Activated CD4-positive, alpha-beta memory T cell treated with anti-CD3 and anti-CD28 coated beads for 36 hours (primary cell): ENCODE measurements around the gene CDV3. TPM values are rescaled to one million over a fixed set of nuclear protein-coding genes. Genes with fewer than 3 reads are reported as not detected.

Source experiments
- CTCF ChIA-PET: fragments of 350-600 bp; sonication (Branson Sonifier 250); formaldehyde crosslinking; loops from one replicate; lab custom pipeline; 2021; ENCODE audit warnings: antibody characterized with exemption, inconsistent platforms; lab: Charles Lee
- POLR2A ChIA-PET: fragments of 350-600 bp; sonication (Branson Sonifier 250); formaldehyde crosslinking; loops from one replicate; lab custom pipeline; 2021; ENCODE audit warnings: antibody characterized with exemption; lab: Charles Lee
- DNase-seq: peaks from one replicate; pipeline ENCODE4 v3.0.0-alpha.2; 2020
- H3K27ac Mint-ChIP-seq: one replicate; pipeline ENCODE4 v1.8.0; 2021; ENCODE audit warnings: mixed read lengths
- H3K27me3 Mint-ChIP-seq: one replicate; pipeline ENCODE4 v1.8.0; 2021; ENCODE audit warnings: mixed read lengths
- H3K36me3 Mint-ChIP-seq: one replicate; pipeline ENCODE4 v1.8.0; 2021; ENCODE audit warnings: mixed read lengths
- H3K4me1 Mint-ChIP-seq: one replicate; pipeline ENCODE4 v1.8.0; 2021; ENCODE audit warnings: low read depth, mixed read lengths
- H3K4me3 Mint-ChIP-seq: one replicate; pipeline ENCODE4 v1.8.0; 2021; ENCODE audit warnings: mild to moderate bottlenecking, mixed read lengths
- H3K9me3 Mint-ChIP-seq: one replicate; pipeline ENCODE4 v1.8.0; 2021; ENCODE audit warnings: mixed read lengths
- intact Hi-C: fragments of 100-400 bp; cut with micrococcal nuclease; formaldehyde crosslinking; loops from one replicate; pipeline ENCODE4 v1.15.1; 2023
- total RNA-seq, 2 experiments: library from RNA; stranded (reverse); gene quantifications; one replicate each; pipeline ENCODE4 v1.2.3, GENCODE V29; 2021

CDV3 gene
- total RNA-seq, 2 experiments from 2014 or later: 204 to 209 TPM

- ChIA-PET CTCF (no interaction called here), POLR2A (no interaction called here)
- Mint-ChIP-seq H3K36me3 (peaks cover 48% of the 10 kb centered on the region), H3K27me3 (no peaks in the 10 kb centered on the region), H3K4me1 (peaks cover 31% of the 10 kb centered on the region), H3K4me3 (no peak overlapping the region), H3K27ac (peak overlapping the region; percentile 34), H3K9me3 (no peaks in the 10 kb centered on the region)
- no peak for DNase-seq
- intact Hi-C loops: no loop called here
Observed at GRCh38 chr3:133588035-133588434, 14.5 kb downstream of the CDV3 start.

- DNase-seq: no peak
- Mint-ChIP-seq H3K36me3 (peaks cover 41% of the 10 kb centered on the region), H3K27me3 (no peaks in the 10 kb centered on the region), H3K9me3 (no peaks in the 10 kb centered on the region), H3K4me1 (peaks cover 32% of the 10 kb centered on the region), H3K4me3 (no peak overlapping the region), H3K27ac (no peak overlapping the region)
- intact Hi-C loops: no loop called here
- CTCF ChIA-PET: interaction anchor here (1.0 kb wide), 1 partner anchor 75 kb away, joined by 3 read pairs; no protein-coding TSS in a partner anchor
- POLR2A ChIA-PET: interaction anchor here (0.6 kb wide), 1 partner anchor 18 kb away, joined by 3 read pairs; no protein-coding TSS in a partner anchor
Observed at GRCh38 chr3:133588784-133589465, 15.4 kb downstream of the CDV3 start.

- H3K4me3 Mint-ChIP-seq: no peak overlapping the region
- no peak for DNase-seq
- POLR2A ChIA-PET: interaction anchor here (0.6 kb wide), 1 partner anchor 17 kb away, joined by 3 read pairs; no protein-coding TSS in a partner anchor
- intact Hi-C loops: no loop called here
- H3K9me3 Mint-ChIP-seq: no peaks in the 10 kb centered on the region
- CTCF ChIA-PET: interaction anchor here (1.0 kb wide), 1 partner anchor 74 kb away, joined by 3 read pairs; no protein-coding TSS in a partner anchor
- H3K4me1 Mint-ChIP-seq: peaks cover 32% of the 10 kb centered on the region
- H3K27me3 Mint-ChIP-seq: no peaks in the 10 kb centered on the region
- no peak overlapping the region for H3K27ac Mint-ChIP-seq
- H3K36me3 Mint-ChIP-seq: peaks cover 40% of the 10 kb centered on the region
Observed at GRCh38 chr3:133589503-133589902, 16.0 kb downstream of the CDV3 start.

GRCh38 chr3:133591271-133591742 lies 17.8 kb downstream of the CDV3 start:
- intact Hi-C loops: no loop called here
- H3K27me3 Mint-ChIP-seq: no peaks in the 10 kb centered on the region
- CTCF ChIA-PET: no interaction called here

GRCh38 chr3:133592843-133593242 lies 19.4 kb downstream of the CDV3 start:
- no peak overlapping the region for H3K4me3 Mint-ChIP-seq
- no peaks in the 10 kb centered on the region for H3K27me3 Mint-ChIP-seq

More at GRCh38 chr3:133591271-133591742, 17.8 kb downstream of the CDV3 start:
- peaks cover 45% of the 10 kb centered on the region for H3K4me1 Mint-ChIP-seq
- no peaks in the 10 kb centered on the region for H3K9me3 Mint-ChIP-seq
- H3K36me3 Mint-ChIP-seq: peaks cover 27% of the 10 kb centered on the region
- H3K27ac Mint-ChIP-seq: no peak overlapping the region
- no peak for DNase-seq
- no peak overlapping the region for H3K4me3 Mint-ChIP-seq
- POLR2A ChIA-PET: interaction anchor here (1.2 kb wide), 1 partner anchor 16 kb away, joined by 3 read pairs; no protein-coding TSS in a partner anchor

GRCh38 chr3:133593243-133593642 lies 19.8 kb downstream of the CDV3 start:
- ChIA-PET POLR2A (interaction anchor here (1.2 kb wide), 1 partner anchor 12 kb away, joined by 3 read pairs; no protein-coding TSS in a partner anchor), CTCF (interaction anchor here (1.1 kb wide), 1 partner anchor 15 kb away, joined by 3 read pairs; no protein-coding TSS in a partner anchor)
- peaks cover 33% of the 10 kb centered on the region for H3K4me1 Mint-ChIP-seq
- no peak overlapping the region for H3K27ac Mint-ChIP-seq
- H3K4me3 Mint-ChIP-seq: no peak overlapping the region
- intact Hi-C loops: no loop called here
- no peaks in the 10 kb centered on the region for H3K27me3 Mint-ChIP-seq
- no peaks in the 10 kb centered on the region for H3K9me3 Mint-ChIP-seq
- DNase-seq: no peak
- peaks cover 20% of the 10 kb centered on the region for H3K36me3 Mint-ChIP-seq

More at GRCh38 chr3:133592843-133593242, 19.4 kb downstream of the CDV3 start:
- intact Hi-C loops: no loop called here
- POLR2A ChIA-PET: interaction anchor here (0.9 to 1.2 kb wide), 2 partner anchors 12 to 15 kb away, joined by 3 read pairs; no protein-coding TSS in a partner anchor
- Mint-ChIP-seq H3K36me3 (peaks cover 22% of the 10 kb centered on the region), H3K9me3 (no peaks in the 10 kb centered on the region), H3K4me1 (peaks cover 37% of the 10 kb centered on the region), H3K27ac (no peak overlapping the region)
- CTCF ChIA-PET: interaction anchor here (1.1 kb wide), 1 partner anchor 15 kb away, joined by 3 read pairs; no protein-coding TSS in a partner anchor
- DNase-seq: no peak

- Mint-ChIP-seq H3K9me3 (no peaks in the 10 kb centered on the region), H3K4me1 (peaks cover 28% of the 10 kb centered on the region), H3K27me3 (no peaks in the 10 kb centered on the region), H3K27ac (peak overlapping the region; percentile 23), H3K36me3 (peaks cover 5% of the 10 kb centered on the region), H3K4me3 (no peak overlapping the region)
- peak; percentile 41 for DNase-seq
- CTCF ChIA-PET: interaction anchor here (1.0 to 1.8 kb wide), 7 partner anchors 16 to 152 kb away, joined by 3 to 14 read pairs (median 5); no protein-coding TSS in a partner anchor
- POLR2A ChIA-PET: interaction anchor here (1.1 to 1.7 kb wide), 5 partner anchors 11 to 147 kb away, joined by 3 to 14 read pairs (median 7); partner anchors contain the start of gene CDV3
- intact Hi-C loops: loop anchor here (1.0 to 5.0 kb wide), 3 partner anchors 22 to 212 kb away; partner anchors contain the start of genes CDV3 and SRPRB
Observed at GRCh38 chr3:133595341-133595740, 21.9 kb downstream of the CDV3 start.

- DNase-seq: no peak
- Mint-ChIP-seq H3K9me3 (no peaks in the 10 kb centered on the region), H3K27ac (no peak overlapping the region), H3K4me1 (peaks cover 15% of the 10 kb centered on the region), H3K27me3 (no peaks in the 10 kb centered on the region), H3K36me3 (peaks cover 21% of the 10 kb centered on the region), H3K4me3 (no peak overlapping the region)
- POLR2A ChIA-PET: no interaction called here
- CTCF ChIA-PET: interaction anchor here (0.8 kb wide), 1 partner anchor 174 kb away, joined by 3 read pairs; no protein-coding TSS in a partner anchor
- intact Hi-C loops: loop anchor here (5.0 kb wide), 1 partner anchor 209 kb away; the partner anchor contains the start of gene SRPRB
Observed at GRCh38 chr3:133598405-133598804, 24.9 kb downstream of the CDV3 start.

- H3K36me3 Mint-ChIP-seq: peaks cover 24% of the 10 kb centered on the region
- POLR2A ChIA-PET: interaction anchor here (0.7 kb wide), 1 partner anchor 154 kb away, joined by 5 read pairs; no protein-coding TSS in a partner anchor
- CTCF ChIA-PET: interaction anchor here (1.1 kb wide), 1 partner anchor 112 kb away, joined by 3 read pairs; no protein-coding TSS in a partner anchor
Observed at GRCh38 chr3:133599280-133599679, 25.8 kb downstream of the CDV3 start.

GRCh38 chr3:133600572-133601081 lies 27.1 kb downstream of the CDV3 start:
- Mint-ChIP-seq H3K27me3 (no peaks in the 10 kb centered on the region), H3K36me3 (peaks cover 31% of the 10 kb centered on the region)

More at GRCh38 chr3:133599280-133599679, 25.8 kb downstream of the CDV3 start:
- intact Hi-C loops: loop anchor here (5.0 kb wide), 1 partner anchor 208 kb away; the partner anchor contains the start of gene SRPRB
- Mint-ChIP-seq H3K9me3 (no peaks in the 10 kb centered on the region), H3K4me1 (peaks cover 15% of the 10 kb centered on the region), H3K27me3 (no peaks in the 10 kb centered on the region), H3K4me3 (no peak overlapping the region), H3K27ac (no peak overlapping the region)
- DNase-seq: no peak

GRCh38 chr3:133606342-133606741 lies 32.9 kb downstream of the CDV3 start:
- no peak overlapping the region for H3K27ac Mint-ChIP-seq
- intact Hi-C loops: no loop called here
- H3K36me3 Mint-ChIP-seq: peaks cover 64% of the 10 kb centered on the region
- ChIA-PET CTCF (interaction anchor here (0.9 kb wide), 1 partner anchor 118 kb away, joined by 7 read pairs; no protein-coding TSS in a partner anchor), POLR2A (interaction anchor here (0.6 to 1.0 kb wide), 3 partner anchors 10 to 223 kb away, joined by 3 read pairs; no protein-coding TSS in a partner anchor)
- H3K27me3 Mint-ChIP-seq: no peaks in the 10 kb centered on the region
- no peaks in the 10 kb centered on the region for H3K9me3 Mint-ChIP-seq
- no peak for DNase-seq
- no peaks in the 10 kb centered on the region for H3K4me1 Mint-ChIP-seq
- H3K4me3 Mint-ChIP-seq: no peak overlapping the region

More at GRCh38 chr3:133600572-133601081, 27.1 kb downstream of the CDV3 start:
- ChIA-PET POLR2A (interaction anchor here (0.6 kb wide), 1 partner anchor 22 kb away, joined by 3 read pairs; no protein-coding TSS in a partner anchor), CTCF (interaction anchor here (0.9 kb wide), 1 partner anchor 112 kb away, joined by 5 read pairs; no protein-coding TSS in a partner anchor)
- intact Hi-C loops: no loop called here
- Mint-ChIP-seq H3K27ac (no peak overlapping the region), H3K4me3 (no peak overlapping the region), H3K9me3 (no peaks in the 10 kb centered on the region), H3K4me1 (peaks cover 4% of the 10 kb centered on the region)
- no peak for DNase-seq
